Calu3 (cell line): ENCODE data around the gene PECR. TPM values are rescaled to one million over a fixed set of nuclear protein-coding genes. Genes with fewer than 3 reads are reported as not detected.

ENCODE experiments used
- BruUV-seq: library from RNA; stranded (reverse); fragments of 400-500 nt; replicated peaks from 2 replicates; lab custom pipeline; 2021; lab: Mats Ljungman, UMichigan
- CTCF ChIA-PET: fragments of 300-600 bp; sonication (Branson Sonifier 250); formaldehyde crosslinking; loops from one replicate; lab custom pipeline; 2022; ENCODE audit warnings: antibody characterized with exemption; lab: Charles Lee
- DNase-seq: peaks from one replicate; pipeline ENCODE4 v3.0.0; 2022
- H3K27ac Mint-ChIP-seq: one replicate; pipeline ENCODE4 v1.8.0; 2022; ENCODE audit warnings: mixed read lengths; ENCODE audit not compliant: unreplicated experiment
- H3K27me3 Mint-ChIP-seq: one replicate; pipeline ENCODE4 v1.8.0; 2022; ENCODE audit warnings: mixed read lengths; ENCODE audit not compliant: unreplicated experiment
- H3K36me3 Mint-ChIP-seq: one replicate; pipeline ENCODE4 v1.8.0; 2022; ENCODE audit warnings: mild to moderate bottlenecking, moderate library complexity, mixed read lengths; ENCODE audit not compliant: insufficient read depth, unreplicated experiment
- H3K4me1 Mint-ChIP-seq: one replicate; pipeline ENCODE4 v1.8.0; 2022; ENCODE audit warnings: mild to moderate bottlenecking, low read depth, mixed read lengths; ENCODE audit not compliant: unreplicated experiment
- H3K4me3 Mint-ChIP-seq: one replicate; pipeline ENCODE4 v1.8.0; 2022; ENCODE audit warnings: mild to moderate bottlenecking, low read depth, moderate library complexity, mixed read lengths; ENCODE audit not compliant: unreplicated experiment
- H3K9me3 Mint-ChIP-seq: one replicate; pipeline ENCODE4 v1.8.0; 2022; ENCODE audit warnings: low read depth, mixed read lengths; ENCODE audit not compliant: unreplicated experiment
- intact Hi-C: fragments of 100-400 bp; cut with micrococcal nuclease; formaldehyde crosslinking; loops from one replicate; pipeline ENCODE4 v1.10.0; 2022; ENCODE audit not compliant: unreplicated experiment
- total RNA-seq: library from RNA; stranded (reverse); gene quantifications from 2 replicates; pipeline ENCODE4 v1.2.3, GENCODE V29; 2022
- TF ChIP-seq, protein P1 (sequence below): fragments of 200-600 bp; IDR thresholded peaks from one replicate; pipeline ENCODE4 v1.8.0; 2022; ENCODE audit warnings: antibody characterized with exemption; ENCODE audit not compliant: unreplicated experiment

The PECR gene
- total RNA-seq, 1 experiment from 2014 or later: 40.7 TPM

DNA sequence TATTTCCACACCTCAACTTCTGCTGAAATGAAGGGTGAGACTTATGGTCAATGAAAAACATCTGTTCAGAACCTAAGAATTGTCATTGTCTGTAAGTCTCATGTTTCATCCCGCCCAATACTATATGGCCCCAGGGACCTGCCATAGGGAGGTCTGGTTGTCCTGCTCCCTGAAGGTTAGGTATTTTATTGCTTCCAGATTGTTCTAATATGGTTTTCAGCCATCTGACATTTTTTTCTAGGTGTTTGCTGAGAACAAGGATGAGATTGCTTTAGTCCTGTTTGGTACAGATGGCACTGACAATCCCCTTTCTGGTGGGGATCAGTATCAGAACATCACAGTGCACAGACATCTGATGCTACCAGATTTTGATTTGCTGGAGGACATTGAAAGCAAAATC, 34.8 kb upstream of the PECR start:
- peaks cover 91% of the 10 kb centered on the region for H3K36me3 Mint-ChIP-seq
- no peak for DNase-seq
- peak overlapping the region; percentile 69 for H3K27ac Mint-ChIP-seq
- no peaks in the 10 kb centered on the region for H3K9me3 Mint-ChIP-seq
- CTCF ChIA-PET: no interaction called here
- H3K4me3 Mint-ChIP-seq: no peak overlapping the region
- peaks cover 49% of the 10 kb centered on the region for H3K4me1 Mint-ChIP-seq
- no peaks in the 10 kb centered on the region for H3K27me3 Mint-ChIP-seq
- BruUV-seq: no TSS peak
- intact Hi-C loops: no loop called here
- TF ChIP-seq, protein P1, sequence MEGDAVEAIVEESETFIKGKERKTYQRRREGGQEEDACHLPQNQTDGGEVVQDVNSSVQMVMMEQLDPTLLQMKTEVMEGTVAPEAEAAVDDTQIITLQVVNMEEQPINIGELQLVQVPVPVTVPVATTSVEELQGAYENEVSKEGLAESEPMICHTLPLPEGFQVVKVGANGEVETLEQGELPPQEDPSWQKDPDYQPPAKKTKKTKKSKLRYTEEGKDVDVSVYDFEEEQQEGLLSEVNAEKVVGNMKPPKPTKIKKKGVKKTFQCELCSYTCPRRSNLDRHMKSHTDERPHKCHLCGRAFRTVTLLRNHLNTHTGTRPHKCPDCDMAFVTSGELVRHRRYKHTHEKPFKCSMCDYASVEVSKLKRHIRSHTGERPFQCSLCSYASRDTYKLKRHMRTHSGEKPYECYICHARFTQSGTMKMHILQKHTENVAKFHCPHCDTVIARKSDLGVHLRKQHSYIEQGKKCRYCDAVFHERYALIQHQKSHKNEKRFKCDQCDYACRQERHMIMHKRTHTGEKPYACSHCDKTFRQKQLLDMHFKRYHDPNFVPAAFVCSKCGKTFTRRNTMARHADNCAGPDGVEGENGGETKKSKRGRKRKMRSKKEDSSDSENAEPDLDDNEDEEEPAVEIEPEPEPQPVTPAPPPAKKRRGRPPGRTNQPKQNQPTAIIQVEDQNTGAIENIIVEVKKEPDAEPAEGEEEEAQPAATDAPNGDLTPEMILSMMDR: no peak

DNA sequence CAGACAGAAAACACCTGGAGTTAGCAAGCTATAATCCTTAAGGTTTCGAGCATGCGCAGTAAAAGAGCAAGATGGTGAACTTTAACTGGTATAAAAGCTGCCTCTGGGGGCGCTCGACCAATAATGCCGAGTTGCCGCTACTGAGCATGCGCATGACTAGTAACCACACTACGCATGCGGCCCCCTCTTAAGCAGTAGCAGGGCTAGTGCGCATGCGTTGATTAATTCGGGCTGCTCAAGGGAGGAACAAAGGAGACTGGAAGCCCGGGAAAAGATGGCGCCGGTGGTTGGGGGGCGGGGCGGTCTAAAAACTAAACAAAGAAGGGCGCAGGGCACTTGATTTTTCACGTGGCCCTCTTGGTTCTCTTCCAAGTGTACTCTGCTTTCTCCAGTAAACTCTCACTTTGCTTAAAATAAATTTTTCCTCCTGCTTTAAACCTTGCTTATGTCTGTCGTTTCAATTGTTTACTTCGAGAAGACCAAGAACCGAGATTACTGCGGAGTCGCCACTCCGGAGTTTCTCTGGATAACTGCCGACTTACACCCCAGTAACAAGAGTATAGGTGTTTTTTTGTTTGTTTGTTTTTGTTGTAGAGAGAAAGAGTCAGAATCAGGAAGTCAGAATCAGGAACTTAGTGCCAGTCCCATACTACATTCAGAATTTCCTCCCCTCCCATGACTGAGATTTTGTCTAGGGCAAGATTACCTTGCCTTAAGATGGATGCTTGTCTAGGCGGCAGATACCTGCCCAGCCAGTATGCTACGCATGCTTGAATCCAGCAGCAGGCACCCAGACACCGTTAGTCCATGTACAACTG, 33.3 kb upstream of the PECR start:
- CTCF ChIA-PET: interaction anchor here (0.9 to 1.1 kb wide), 5 partner anchors 32 to 58 kb away, joined by 3 to 8 read pairs (median 4); partner anchors contain the start of genes PECR and TMEM169
- DNase-seq: peak; percentile 97
- Mint-ChIP-seq H3K4me1 (peaks cover 50% of the 10 kb centered on the region), H3K36me3 (peaks cover 94% of the 10 kb centered on the region), H3K27me3 (no peaks in the 10 kb centered on the region), H3K4me3 (peak overlapping the region; percentile 84), H3K27ac (peak overlapping the region; percentile 99), H3K9me3 (no peaks in the 10 kb centered on the region)
- intact Hi-C loops: loop anchor here (2.0 kb wide), 2 partner anchors 34 to 58 kb away; partner anchors contain the start of genes PECR and TMEM169
- TF ChIP-seq, protein P1: peak; percentile 87
- BruUV-seq: no TSS peak

DNA sequence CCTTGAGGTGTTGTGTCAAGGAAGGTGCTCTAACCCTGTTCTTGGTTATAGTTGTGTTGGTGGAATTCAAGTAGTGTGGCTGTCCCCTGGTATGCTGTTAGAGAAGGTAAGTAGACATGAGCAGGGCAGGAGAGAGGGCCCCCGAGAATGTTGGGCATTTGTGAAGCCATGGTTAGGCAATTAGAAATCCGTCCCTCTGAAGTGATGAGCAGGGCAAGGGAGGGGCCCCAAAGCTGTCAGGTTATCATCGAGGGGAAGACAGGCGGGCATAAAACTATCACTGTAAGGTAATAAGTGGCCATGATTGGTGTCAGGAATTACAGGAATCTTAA, 32.7 kb upstream of the PECR start:
- Mint-ChIP-seq H3K27ac (peak overlapping the region; percentile 99), H3K9me3 (no peaks in the 10 kb centered on the region), H3K4me1 (peaks cover 50% of the 10 kb centered on the region), H3K4me3 (peak overlapping the region; percentile 84), H3K27me3 (no peaks in the 10 kb centered on the region), H3K36me3 (peaks cover 95% of the 10 kb centered on the region)
- DNase-seq: no peak
- CTCF ChIA-PET: interaction anchor here (0.9 to 1.1 kb wide), 5 partner anchors 31 to 57 kb away, joined by 3 to 8 read pairs (median 4); partner anchors contain the start of genes PECR and TMEM169
- BruUV-seq: no TSS peak
- TF ChIP-seq, protein P1: no peak
- intact Hi-C loops: loop anchor here (2.0 kb wide), 2 partner anchors 34 to 58 kb away; partner anchors contain the start of genes PECR and TMEM169

DNA sequence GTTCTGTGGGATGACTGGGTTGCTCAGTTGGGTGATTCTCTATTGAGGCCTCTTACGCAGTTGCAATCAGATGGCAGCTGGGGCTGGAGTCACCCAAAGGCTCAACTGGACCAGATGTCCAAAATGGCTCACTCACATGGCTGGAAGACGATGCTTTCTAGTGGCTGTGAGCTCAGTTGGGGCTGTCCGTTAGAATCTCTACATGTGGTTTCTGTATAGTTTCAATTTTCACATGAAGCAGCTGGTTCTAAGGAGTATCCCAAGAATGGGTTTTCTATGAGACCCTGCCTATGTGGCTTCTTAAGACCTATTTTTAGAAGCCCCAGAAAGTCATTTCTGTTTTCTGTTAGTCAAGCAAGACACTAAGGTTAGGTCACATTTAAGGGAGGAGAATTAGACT, 32.0 kb upstream of the PECR start:
- Mint-ChIP-seq H3K4me3 (no peak overlapping the region), H3K4me1 (peaks cover 50% of the 10 kb centered on the region), H3K36me3 (peaks cover 95% of the 10 kb centered on the region), H3K27ac (peak overlapping the region; percentile 99), H3K27me3 (no peaks in the 10 kb centered on the region), H3K9me3 (no peaks in the 10 kb centered on the region)
- no peak for DNase-seq
- TF ChIP-seq, protein P1: no peak
- intact Hi-C loops: no loop called here
- no TSS peak for BruUV-seq
- CTCF ChIA-PET: interaction anchor here (1.0 kb wide), 1 partner anchor 30 kb away, joined by 5 read pairs; no protein-coding TSS in a partner anchor
